HFF-Myc (cell line): ENCODE measurements around the gene ANKRD28.
"Not testable (repeated sequence)": the region's sequence is repeated elsewhere in the genome, so short reads cannot be mapped to it uniquely, and the experiment has no call there.

Experiments used
- DNase-seq: peaks from one replicate; pipeline ENCODE4 v3.0.0-alpha.2; 2011; ENCODE audit warnings: low read depth; ENCODE audit errors: extremely low read depth
- H3K4me3 ChIP-seq: replicated peaks from 2 replicates; pipeline ENCODE4 v1.5.1; 2011; ENCODE audit warnings: low read depth, mild to moderate bottlenecking, control low read depth, low read length
- TF ChIP-seq, protein P1 (sequence below): IDR thresholded peaks from 2 replicates; pipeline ENCODE4 v1.5.1; 2012; ENCODE audit warnings: mild to moderate bottlenecking, low read depth, low read length, control low read depth; ENCODE audit errors: missing control alignments

The ANKRD28 gene

DNA sequence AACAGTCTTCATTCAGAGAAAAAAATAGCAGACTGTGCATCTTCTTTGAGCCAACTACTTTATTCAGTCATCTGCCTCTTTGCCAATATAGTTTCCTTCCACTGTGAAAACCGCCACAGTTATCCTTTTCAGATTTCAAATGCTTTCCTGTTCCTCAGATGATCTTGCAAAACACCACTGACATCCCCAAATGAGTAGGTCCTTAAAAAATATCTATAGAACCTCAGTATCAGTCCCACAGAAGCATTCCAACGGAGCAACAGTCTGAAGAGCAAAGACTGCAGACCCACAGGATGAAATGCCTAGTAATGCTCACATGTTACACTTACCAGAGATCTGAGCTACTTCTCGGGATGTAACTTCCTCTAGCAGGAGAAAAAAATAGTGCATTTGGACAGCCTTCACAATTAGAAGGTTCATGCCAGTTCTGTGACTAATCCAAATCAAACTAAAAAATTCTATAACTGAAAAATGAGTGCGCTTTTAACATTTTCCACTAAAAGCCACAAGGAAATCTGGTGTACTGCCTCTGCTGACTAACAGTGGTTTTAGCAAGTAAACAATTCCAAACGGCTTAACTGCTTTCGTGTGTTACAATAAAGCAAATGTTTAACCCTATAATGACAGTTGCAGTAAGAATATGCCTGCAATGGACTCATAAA is at the start of gene ANKRD28:
Gene ANKRD28 (minus strand): TSS at position 338 of the 662 bp plus-strand sequence. CDS start 1,458 bp downstream, outside the sequence.
- TF ChIP-seq, protein P1, sequence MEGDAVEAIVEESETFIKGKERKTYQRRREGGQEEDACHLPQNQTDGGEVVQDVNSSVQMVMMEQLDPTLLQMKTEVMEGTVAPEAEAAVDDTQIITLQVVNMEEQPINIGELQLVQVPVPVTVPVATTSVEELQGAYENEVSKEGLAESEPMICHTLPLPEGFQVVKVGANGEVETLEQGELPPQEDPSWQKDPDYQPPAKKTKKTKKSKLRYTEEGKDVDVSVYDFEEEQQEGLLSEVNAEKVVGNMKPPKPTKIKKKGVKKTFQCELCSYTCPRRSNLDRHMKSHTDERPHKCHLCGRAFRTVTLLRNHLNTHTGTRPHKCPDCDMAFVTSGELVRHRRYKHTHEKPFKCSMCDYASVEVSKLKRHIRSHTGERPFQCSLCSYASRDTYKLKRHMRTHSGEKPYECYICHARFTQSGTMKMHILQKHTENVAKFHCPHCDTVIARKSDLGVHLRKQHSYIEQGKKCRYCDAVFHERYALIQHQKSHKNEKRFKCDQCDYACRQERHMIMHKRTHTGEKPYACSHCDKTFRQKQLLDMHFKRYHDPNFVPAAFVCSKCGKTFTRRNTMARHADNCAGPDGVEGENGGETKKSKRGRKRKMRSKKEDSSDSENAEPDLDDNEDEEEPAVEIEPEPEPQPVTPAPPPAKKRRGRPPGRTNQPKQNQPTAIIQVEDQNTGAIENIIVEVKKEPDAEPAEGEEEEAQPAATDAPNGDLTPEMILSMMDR = no peak
- peak within 1 kb of the TSS; percentile 58 for H3K4me3 ChIP-seq
- DNase-seq = peak; percentile 93

DNA sequence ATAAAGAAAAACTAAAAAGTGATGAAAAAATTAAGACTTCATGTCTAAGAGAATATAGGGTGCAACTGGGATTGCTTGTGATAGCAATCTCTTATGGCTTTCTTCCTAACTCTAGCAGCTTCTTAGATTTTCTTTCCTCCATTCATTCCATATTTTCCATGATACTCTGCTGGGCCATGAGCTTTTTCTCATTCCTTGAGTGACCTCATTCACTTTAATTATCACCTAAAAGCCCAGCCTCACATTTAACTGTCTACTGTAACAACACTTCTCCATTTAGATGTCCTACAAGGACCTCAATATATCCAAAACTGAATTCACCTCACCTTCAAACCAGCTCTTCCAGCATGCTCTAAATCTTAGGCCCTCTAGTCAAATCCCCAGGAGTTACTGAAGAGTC is 49.5 kb upstream of the ANKRD28 start:
- DNase-seq = no peak
- TF ChIP-seq, protein P1 = no peak

DNA sequence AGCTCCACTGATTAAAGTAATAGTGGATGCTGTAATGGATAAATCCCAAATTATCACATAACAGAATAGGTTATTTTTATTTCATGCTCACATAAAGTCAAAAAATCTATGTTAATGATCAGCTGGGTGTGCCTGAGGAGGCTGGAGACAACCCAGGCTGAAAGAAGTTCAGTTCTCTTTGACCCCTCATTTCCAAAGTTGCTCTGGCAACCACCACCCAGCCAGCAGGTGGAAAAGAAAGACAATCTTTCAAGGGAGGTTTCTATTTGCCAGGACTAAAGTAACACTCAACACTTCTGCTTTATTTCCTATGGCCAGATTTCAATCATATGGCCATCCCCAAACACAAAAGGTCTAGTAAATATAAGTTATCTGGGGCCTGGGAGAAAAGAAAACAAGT is 48.8 kb upstream of the ANKRD28 start:
- no peak overlapping the region for H3K4me3 ChIP-seq
- TF ChIP-seq, protein P1 = no peak
- DNase-seq = no peak

More for the DNA sequence above, 49.5 kb upstream of the ANKRD28 start:
- H3K4me3 ChIP-seq = no peak overlapping the region

DNA sequence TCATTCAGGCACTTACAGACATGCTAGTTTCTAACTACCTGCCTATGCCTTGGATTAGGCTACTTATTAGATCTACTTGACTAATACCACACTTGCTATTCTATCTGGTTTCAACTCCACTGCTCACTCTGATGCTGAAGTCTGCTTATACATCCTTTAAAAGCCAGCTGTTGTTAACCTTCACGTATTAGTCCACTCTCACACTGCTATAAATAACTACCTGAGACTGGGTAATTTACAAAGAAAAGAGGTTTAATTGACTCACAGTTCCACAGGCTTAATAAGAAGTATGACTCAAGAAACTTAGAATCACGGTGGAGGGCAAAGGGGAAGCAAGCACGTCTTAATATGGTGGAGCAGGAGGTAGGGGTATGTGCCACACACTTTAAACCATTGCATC is 47.7 kb upstream of the ANKRD28 start:
- no peak overlapping the region for H3K4me3 ChIP-seq
- TF ChIP-seq, protein P1 = no peak
- DNase-seq = no peak

DNA sequence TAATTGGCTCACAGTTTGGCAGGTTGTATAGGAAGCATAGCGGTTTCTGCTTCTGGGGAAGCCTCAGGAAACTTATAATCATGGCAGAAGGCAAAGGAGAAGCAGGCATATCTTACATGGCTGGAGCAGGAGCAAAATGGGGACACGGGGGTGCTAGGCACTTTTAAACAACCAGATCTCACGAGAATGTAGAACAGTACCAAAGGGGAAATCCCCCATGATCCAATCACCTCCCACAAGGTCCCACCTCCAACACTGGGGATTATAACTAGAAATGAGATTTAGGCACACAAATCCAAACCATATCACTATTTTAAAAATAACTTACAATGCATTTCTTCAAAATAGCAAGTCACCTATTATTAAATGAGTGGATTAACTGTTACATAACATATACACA is 47.1 kb upstream of the ANKRD28 start:
- H3K4me3 ChIP-seq = no peak overlapping the region
- TF ChIP-seq, protein P1 = no peak
- no peak for DNase-seq

DNA sequence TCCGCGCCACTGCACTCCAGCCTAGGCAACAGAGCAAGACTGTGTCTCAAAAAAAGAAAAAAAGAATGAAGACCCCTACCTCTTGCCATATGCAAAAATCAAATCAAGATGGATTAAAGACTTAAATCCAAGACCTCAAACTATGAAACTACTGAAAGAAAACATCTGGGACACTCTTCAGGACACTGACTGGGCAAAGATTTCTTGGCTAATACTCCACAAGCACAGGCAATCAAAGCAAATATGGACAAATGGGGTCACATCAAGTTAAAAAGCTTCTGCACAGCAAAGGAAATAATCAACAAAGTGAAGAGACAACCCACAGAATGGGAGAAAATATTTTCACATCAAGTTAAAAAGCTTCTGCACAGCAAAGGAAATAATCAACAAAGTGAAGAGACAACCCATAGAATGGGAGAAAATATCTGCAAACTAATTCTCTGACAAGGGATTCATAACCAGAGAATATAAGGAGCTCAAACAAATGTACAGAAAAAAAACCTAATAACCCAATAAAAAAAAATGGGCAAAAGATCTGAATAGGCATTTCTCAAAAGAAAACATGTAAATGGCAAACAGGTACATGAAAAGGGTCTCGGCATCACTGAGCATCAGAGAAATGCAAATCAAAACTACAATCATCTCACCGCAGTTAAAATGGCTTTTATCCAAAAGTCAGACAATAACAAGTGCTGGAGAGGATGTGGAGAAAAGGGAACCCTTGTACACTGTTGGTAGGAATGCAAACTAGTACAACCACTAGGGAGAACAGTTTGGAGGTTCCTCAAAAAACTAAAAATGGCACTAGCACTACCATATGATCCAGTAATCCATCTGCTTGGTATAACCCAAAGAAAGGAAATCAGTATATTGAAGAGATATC is 43.6 kb upstream of the ANKRD28 start:
- DNase-seq, H3K4me3 ChIP-seq: not testable (repeated sequence)

DNA sequence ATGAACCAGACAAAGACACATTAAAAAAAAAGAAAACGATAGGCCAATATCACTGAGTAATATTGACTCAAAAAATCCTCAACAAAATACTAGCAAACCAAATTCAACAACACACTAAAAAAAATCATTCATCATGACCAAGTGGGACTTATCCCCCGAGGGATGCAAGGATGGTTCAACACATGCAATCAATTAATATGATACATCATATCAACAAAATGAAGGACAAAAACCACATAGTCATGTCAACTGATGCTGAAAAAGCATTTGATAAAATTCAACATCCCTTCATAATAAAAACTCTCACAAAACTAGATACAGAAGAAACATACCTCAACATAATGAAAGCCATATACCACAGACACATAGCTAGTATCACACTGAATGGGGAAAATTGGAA is 41.8 kb upstream of the ANKRD28 start:
- H3K4me3 ChIP-seq = no peak overlapping the region
- no peak for DNase-seq
- TF ChIP-seq, protein P1 = no peak
